OCI-LY3 (cell line): ENCODE measurements around the gene CCL26.
"Not testable (repeated sequence)": the region's sequence is repeated elsewhere in the genome, so short reads cannot be mapped to it uniquely, and the experiment has no call there.

ENCODE experiments used
- H2AFZ ChIP-seq: fragments of 200-600, 300-600 bp; shearing (Covaris generic); 2 replicates; pipeline ENCODE4 v1.6.0; 2014; ENCODE audit warnings: antibody characterized with exemption, low read depth, low read length
- H3K27ac ChIP-seq: fragments of 200-600, 300-600 bp; sonication (generic); 2 replicates; pipeline ENCODE4 v1.5.1; 2014; ENCODE audit warnings: mild to moderate bottlenecking, low read length, moderate library complexity, mixed read lengths
- H3K27me3 ChIP-seq: fragments of 200-600, 300-600 bp; sonication (generic); 2 replicates; pipeline ENCODE4 v1.6.1; 2014; ENCODE audit warnings: low read depth, low read length, mixed read lengths
- H3K36me3 ChIP-seq: fragments of 200-600, 300-600 bp; sonication (generic); replicated peaks from 2 replicates; pipeline ENCODE3; 2014; ENCODE audit warnings: low read depth, low read length, mixed read lengths
- H3K4me1 ChIP-seq: fragments of 300-600, 200-600 bp; sonication (generic); 2 replicates; pipeline ENCODE4 v1.6.1; 2014; ENCODE audit warnings: low read length, mixed read lengths
- H3K4me2 ChIP-seq: fragments of 200-600, 300-600 bp; sonication (generic); 2 replicates; pipeline ENCODE4 v1.6.1; 2014; ENCODE audit warnings: low read length, mixed read lengths
- H3K4me3 ChIP-seq: fragments of 300-600, 200-600 bp; sonication (generic); 2 replicates; pipeline ENCODE4 v1.5.1; 2014; ENCODE audit warnings: antibody characterized with exemption, mild to moderate bottlenecking, low read length, moderate library complexity
- H3K79me2 ChIP-seq: fragments of 300-600, 200-600 bp; shearing (Covaris generic); 2 replicates; pipeline ENCODE4 v1.6.1; 2014; ENCODE audit warnings: mild to moderate bottlenecking, low read length, mixed read lengths
- H3K9ac ChIP-seq: fragments of 300-600, 200-600 bp; shearing (Covaris generic); 2 replicates; pipeline ENCODE4 v1.6.0; 2014; ENCODE audit warnings: mild to moderate bottlenecking, low read length, moderate library complexity
- H3K9me3 ChIP-seq: fragments of 200-600, 300-600 bp; shearing (Covaris generic); 2 replicates; pipeline ENCODE4 v1.6.1; 2014; ENCODE audit warnings: low read length, mixed read lengths; ENCODE audit not compliant: insufficient read depth
- H4K20me1 ChIP-seq: fragments of 200-600, 300-600 bp; sonication (generic); 2 replicates; pipeline ENCODE4 v1.6.1; 2016; ENCODE audit warnings: low read length, mixed read lengths; ENCODE audit not compliant: insufficient read depth
- EZH2phosphoT487 ChIP-seq: fragments of 200-600 bp; shearing (Covaris generic); IDR thresholded peaks from 2 replicates; pipeline ENCODE4 v1.6.1; 2018; ENCODE audit warnings: antibody characterized with exemption, mixed run types, low read depth
- TF ChIP-seq, protein P1 (sequence below): fragments of 200-600, 300-600 bp; sonication (generic); IDR thresholded peaks from 2 replicates; pipeline ENCODE4 v1.5.1; 2014; ENCODE audit warnings: antibody characterized with exemption, low read length, low read depth

The CCL26 gene

DNA sequence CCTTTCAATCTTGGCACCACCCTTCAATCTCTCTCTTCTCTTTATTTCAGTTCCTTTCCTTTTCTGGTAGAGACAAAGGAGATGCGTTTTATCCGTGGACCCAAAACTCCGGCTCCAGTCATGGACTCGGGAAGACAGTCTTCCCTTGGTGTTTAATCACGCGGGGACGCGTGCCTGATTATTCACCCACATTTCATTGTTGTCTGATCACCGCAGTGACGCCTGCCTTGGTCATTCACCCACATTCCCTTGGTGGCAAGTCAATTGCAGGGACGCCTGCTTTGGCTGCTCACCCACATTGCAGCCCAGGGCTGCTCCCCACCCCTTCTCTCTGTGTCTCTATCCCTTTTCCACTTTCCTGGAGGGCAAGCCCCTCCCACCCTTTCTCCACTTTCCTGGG is 7.5 kb upstream of the CCL26 start:
- H3K36me3 ChIP-seq, H3K9me3 ChIP-seq, H4K20me1 ChIP-seq, H3K27me3 ChIP-seq, H3K79me2 ChIP-seq, H2AFZ ChIP-seq, H3K4me3 ChIP-seq, H3K27ac ChIP-seq, H3K4me1 ChIP-seq, H3K9ac ChIP-seq, H3K4me2 ChIP-seq: not testable (repeated sequence)

GRCh38 chr7:75779035-75779434 is 7.0 kb upstream of the CCL26 start:
- H3K27me3 ChIP-seq, result not testable (repeated sequence)

GRCh38 chr7:75776295-75776971 is 4.4 kb upstream of the CCL26 start:
- Histone ChIP-seq H3K36me3 (no peaks in the 10 kb centered on the region), H2AFZ (no peak overlapping the region), H3K4me3 (no peak overlapping the region), H3K9ac (no peak overlapping the region), H3K9me3 (no peaks in the 10 kb centered on the region), H3K4me2 (no peak overlapping the region), H4K20me1 (no peaks in the 10 kb centered on the region), H3K27me3 (no peaks in the 10 kb centered on the region), H3K4me1 (no peaks in the 10 kb centered on the region), H3K27ac (no peak overlapping the region), H3K79me2 (no peaks in the 10 kb centered on the region)
- no peak for TF ChIP-seq EZH2phosphoT487
- TF ChIP-seq, protein P1, sequence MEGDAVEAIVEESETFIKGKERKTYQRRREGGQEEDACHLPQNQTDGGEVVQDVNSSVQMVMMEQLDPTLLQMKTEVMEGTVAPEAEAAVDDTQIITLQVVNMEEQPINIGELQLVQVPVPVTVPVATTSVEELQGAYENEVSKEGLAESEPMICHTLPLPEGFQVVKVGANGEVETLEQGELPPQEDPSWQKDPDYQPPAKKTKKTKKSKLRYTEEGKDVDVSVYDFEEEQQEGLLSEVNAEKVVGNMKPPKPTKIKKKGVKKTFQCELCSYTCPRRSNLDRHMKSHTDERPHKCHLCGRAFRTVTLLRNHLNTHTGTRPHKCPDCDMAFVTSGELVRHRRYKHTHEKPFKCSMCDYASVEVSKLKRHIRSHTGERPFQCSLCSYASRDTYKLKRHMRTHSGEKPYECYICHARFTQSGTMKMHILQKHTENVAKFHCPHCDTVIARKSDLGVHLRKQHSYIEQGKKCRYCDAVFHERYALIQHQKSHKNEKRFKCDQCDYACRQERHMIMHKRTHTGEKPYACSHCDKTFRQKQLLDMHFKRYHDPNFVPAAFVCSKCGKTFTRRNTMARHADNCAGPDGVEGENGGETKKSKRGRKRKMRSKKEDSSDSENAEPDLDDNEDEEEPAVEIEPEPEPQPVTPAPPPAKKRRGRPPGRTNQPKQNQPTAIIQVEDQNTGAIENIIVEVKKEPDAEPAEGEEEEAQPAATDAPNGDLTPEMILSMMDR, result no peak

More at GRCh38 chr7:75779035-75779434, 7.0 kb upstream of the CCL26 start:
- H3K4me3 ChIP-seq, H3K36me3 ChIP-seq, H3K9me3 ChIP-seq, H2AFZ ChIP-seq, H3K79me2 ChIP-seq, H3K4me2 ChIP-seq, H3K4me1 ChIP-seq, H4K20me1 ChIP-seq, H3K9ac ChIP-seq, H3K27ac ChIP-seq: not testable (repeated sequence)

GRCh38 chr7:75773958-75774357 is 1.9 kb upstream of the CCL26 start:
- not testable (repeated sequence) for H3K27ac ChIP-seq, H3K27me3 ChIP-seq, H3K4me3 ChIP-seq, H3K9me3 ChIP-seq, H3K36me3 ChIP-seq, H3K4me1 ChIP-seq, H4K20me1 ChIP-seq, H3K79me2 ChIP-seq, H3K4me2 ChIP-seq, H3K9ac ChIP-seq, H2AFZ ChIP-seq

- no peak overlapping the region for H3K27ac ChIP-seq
- H3K4me2 ChIP-seq, result no peak overlapping the region
- no peak overlapping the region for H3K4me3 ChIP-seq
- no peaks in the 10 kb centered on the region for H3K79me2 ChIP-seq
- no peaks in the 10 kb centered on the region for H3K9me3 ChIP-seq
- H3K36me3 ChIP-seq, result no peaks in the 10 kb centered on the region
- H3K27me3 ChIP-seq, result no peaks in the 10 kb centered on the region
- H2AFZ ChIP-seq, result no peak overlapping the region
- H3K4me1 ChIP-seq, result no peaks in the 10 kb centered on the region
- no peaks in the 10 kb centered on the region for H4K20me1 ChIP-seq
- TF ChIP-seq, protein P1, result no peak
- no peak for TF ChIP-seq EZH2phosphoT487
- H3K9ac ChIP-seq, result no peak overlapping the region
These were observed 787 bp downstream of the CCL26 start for GRCh38 chr7:75771224-75771623.
